ENCODE measurements around the gene KERA.

- TF ChIP-seq CTCF (IDR thresholded peaks at IDR 0.05) (no peak), EZH2 (IDR thresholded peaks at IDR 0.05; ENCODE audit: borderline replicate concordance, insufficient read depth, low read depth, low read length, poor library complexity, severe bottlenecking) (no peak)
Observed at GRCh38 chr12:91104812-91105466, 47.1 kb upstream of the KERA start.
